ENCODE data around the gene MED7. TPM values are rescaled to one million over a fixed set of nuclear protein-coding genes. Genes with fewer than 3 reads are reported as not detected.

The MED7 gene
- total and polyA plus RNA-seq, 10 of the 15 experiments (the other 5 are each of a cell fraction or from before 2014, with no cell fraction given): 9.3 to 47.7 (median 22.7) TPM

- TF ChIP-seq ZBTB40 (IDR thresholded peaks at IDR 0.05; ENCODE audit: borderline replicate concordance) (no peak), ZNF24 (IDR thresholded peaks at IDR 0.05) (no peak), SMARCA5 (IDR thresholded peaks at IDR 0.05) (no peak), POU2F2 (IDR thresholded peaks at IDR 0.05; ENCODE audit: borderline replicate concordance, low read depth, low read length) (no peak), CBX5 (IDR thresholded peaks at IDR 0.05; ENCODE audit: low read depth) (no peak), RELB (IDR thresholded peaks at IDR 0.05; ENCODE audit: low read depth) (no peak), SRF (IDR thresholded peaks at IDR 0.05; ENCODE audit: low read depth in 2 of 2, low read length in 2 of 2) (no peak), HCFC1 (IDR thresholded peaks at IDR 0.05; ENCODE audit: low read length) (no peak), ZNF687 (IDR thresholded peaks at IDR 0.05) (no peak), KDM1A (IDR thresholded peaks at IDR 0.05; ENCODE audit: borderline replicate concordance) (no peak)
Observed at GRCh38 chr5:157187046-157187754, 44.5 kb upstream of the MED7 start (continued).

All from GM12878 (cell line).